Measurements from ENCODE around the gene DNAAF1.
"Not testable (repeated sequence)": the region's sequence is repeated elsewhere in the genome, so short reads cannot be mapped to it uniquely, and the experiment has no call there.

- TF ChIP-seq CTCF (IDR thresholded peaks at IDR 0.05); POLR2AphosphoS5 (IDR thresholded peaks at IDR 0.05; ENCODE audit: low read depth, low read length): not testable (repeated sequence)
Observed at GRCh38 chr16:84118315-84118714, 26.8 kb upstream of the DNAAF1 start.
